K562 (cell line): ENCODE measurements around the gene CENPV. TPM values are rescaled to one million over a fixed set of nuclear protein-coding genes. Genes with fewer than 3 reads are reported as not detected.

Experiments
- ATF1 ChIP-seq, 2 experiments: fragments of 450-650 bp in 1 of 2; IDR thresholded peaks; 2 replicates each; pipeline ENCODE4 v1.6.1; 2016; ENCODE audit warnings: missing compliant biosample characterization in 1 of 2, missing genetic modification characterization in 1 of 2
- ATF4 ChIP-seq: fragments of 450-650 bp; formaldehyde crosslinking; IDR thresholded peaks from 2 replicates; pipeline ENCODE4 v1.4.0; 2022; ENCODE audit warnings: mild to moderate bottlenecking, moderate library complexity
- CUX1 ChIP-seq: fragments of 200-800 bp; sonication (Bioruptor generic); IDR thresholded peaks from 2 replicates; pipeline ENCODE4 v1.6.1; 2016; ENCODE audit warnings: missing genetic modification characterization, missing compliant biosample characterization
- EHMT2 ChIP-seq: fragments of 450-650 bp; IDR thresholded peaks from 2 replicates; pipeline ENCODE4 v1.6.1; 2018; ENCODE audit warnings: antibody characterized with exemption
- HNRNPK ChIP-seq: fragments of 200-400 bp; formaldehyde crosslinking; IDR thresholded peaks from one replicate; pipeline ENCODE4 v1.6.1; 2018; ENCODE audit warnings: mild to moderate bottlenecking, low read depth, low read length; ENCODE audit not compliant: poor library complexity, severe bottlenecking
- KDM1A ChIP-seq, 2 experiments: fragments of 450-650 bp; IDR thresholded peaks; 2 replicates each; pipeline ENCODE4 v1.6.1; 2016; ENCODE audit warnings: mild to moderate bottlenecking in 2 of 2
- MYC ChIP-seq, 2 experiments: fragments of 250-450 bp in 1 of 2; sonication (Bioruptor Pico) in 1 of 2; IDR thresholded peaks; 2 replicates each; pipeline versions ENCODE4 v1.5.1 to v1.6.1; 2012 to 2021; ENCODE audit warnings: low read depth in 2 of 2, borderline replicate concordance in 1 of 2, improper control_type of control experiment in 1 of 2, low read length in 1 of 2, mild to moderate bottlenecking in 1 of 2, moderate library complexity in 1 of 2
- RBBP5 ChIP-seq: fragments of 200-600 bp; sonication (generic); IDR thresholded peaks from 2 replicates; pipeline ENCODE4 v1.6.1; 2012; ENCODE audit warnings: borderline replicate concordance, mild to moderate bottlenecking, low read length, control low read depth, inconsistent platforms; ENCODE audit not compliant: insufficient read depth, poor library complexity, severe bottlenecking
- SFPQ ChIP-seq: fragments of 200-400 bp; formaldehyde crosslinking; IDR thresholded peaks from 2 replicates; pipeline ENCODE4 v1.6.1; 2017; ENCODE audit warnings: mild to moderate bottlenecking, low read depth, low read length, moderate library complexity
- THRAP3 ChIP-seq: fragments of 450-650 bp; IDR thresholded peaks from 2 replicates; pipeline ENCODE4 v1.6.1; 2016; ENCODE audit warnings: mild to moderate bottlenecking, inconsistent platforms, borderline replicate concordance
- XRCC3 ChIP-seq: fragments of 450-650 bp; IDR thresholded peaks from 2 replicates; pipeline ENCODE4 v1.6.1; 2017; ENCODE audit warnings: mild to moderate bottlenecking, moderate library complexity
- YBX1 ChIP-seq: fragments of 450-650 bp; IDR thresholded peaks from 2 replicates; pipeline ENCODE4 v1.7.1; 2016; ENCODE audit warnings: mild to moderate bottlenecking
- ZBTB49 ChIP-seq: sonication (generic); formaldehyde crosslinking; IDR thresholded peaks from 2 replicates; pipeline ENCODE4 v1.8.0; 2022; ENCODE audit warnings: missing genetic modification reagents, mild to moderate bottlenecking, borderline replicate concordance
- ZNF395 ChIP-seq: fragments of 200-800 bp; sonication (Bioruptor generic); IDR thresholded peaks from 2 replicates; pipeline ENCODE4 v1.6.1; 2017; ENCODE audit warnings: missing genetic modification characterization, missing compliant biosample characterization
- polyA plus RNA-seq, 8 experiments: library from polyadenylated mRNA; depleted of rRNA in 4 of 8; stranded (reverse) in 5 of 8; unstranded in 3 of 8; fragments of >200 nt; fragmentation: Nextera tagmentation in 2 of 8; fragmentation: Illumina TruSeq in 1 of 8; extraction: Ambion mirVana in 2 of 8; extraction: Trizol in 1 of 8; gene quantifications; 2 replicates each; pipeline versions ENCODE4 v1.2.1 to v1.2.3, GENCODE V29; 2011 to 2014; ENCODE audit warnings: inconsistent platforms in 1 of 8, missing spikeins in 1 of 8
- total RNA-seq, 7 experiments: library from RNA; depleted of rRNA in 6 of 7; stranded (reverse); fragments of >200 nt in 6 of 7; fragmentation: Illumina TruSeq in 2 of 7; extraction: Trizol in 2 of 7; gene quantifications; 2 replicates each; pipeline versions ENCODE4 v1.2.1 to v1.2.3, GENCODE V29; 2011 to 2021; ENCODE audit warnings: low replicate concordance in 1 of 7

The CENPV gene
- total and polyA plus RNA-seq, 9 of the 15 experiments (the other 6 are each of a cell fraction or from before 2014, with no cell fraction given): 17.8 to 131 (median 89.3) TPM

GRCh38 chr17:16352667-16353316 is 477 bp downstream of the CENPV start (continued):
- TF ChIP-seq CUX1: no peak
- TF ChIP-seq KDM1A (IDR thresholded peaks at IDR 0.05): no peak
- no peak for TF ChIP-seq HNRNPK
- TF ChIP-seq MYC (IDR thresholded peaks at IDR 0.05; ENCODE audit: low read depth, low read length): no peak
- TF ChIP-seq MYC (CRISPR knock-in tag; IDR thresholded peaks at IDR 0.05; ENCODE audit: borderline replicate concordance, low read depth): no peak
- no peak for TF ChIP-seq ATF4 (CRISPR knock-in tag)
- TF ChIP-seq XRCC3: no peak
- TF ChIP-seq EHMT2: no peak
- no peak for TF ChIP-seq YBX1
- no peak for TF ChIP-seq ATF1 (CRISPR knock-in tag; IDR thresholded peaks at IDR 0.05)
- no peak for TF ChIP-seq ATF1 (tag; IDR thresholded peaks at IDR 0.05)
- TF ChIP-seq RBBP5: peak; percentile 41
- TF ChIP-seq ZBTB49: no peak
- TF ChIP-seq SFPQ: no peak
- no peak for TF ChIP-seq ZNF395 (CRISPR knock-in tag)
- no peak for TF ChIP-seq THRAP3
